Gastrocnemius medialis (tissue), 4 donors: ENCODE results near the gene TMUB2.

Source experiments
- CTCF ChIP-seq, 5 experiments: fragments of 450-650 bp in 3 of 5; fragments of 200-600 bp in 2 of 5; sonication (generic) in 2 of 5; IDR thresholded peaks in 4 of 5; conservative IDR thresholded peaks in 1 of 5; 1 replicate in 4 of 5; 2 replicates in 1 of 5; pipeline ENCODE4 v1.5.1; 2016 to 2019; ENCODE audit warnings: antibody characterized with exemption in 5 of 5, mild to moderate bottlenecking in 3 of 5, moderate library complexity in 3 of 5
- POLR2A ChIP-seq, 2 donors: fragments of 450-650 bp; IDR thresholded peaks; one replicate each; pipeline ENCODE4 v1.6.1; 2017; ENCODE audit warnings: antibody characterized with exemption in 2 of 2, mild to moderate bottlenecking in 2 of 2, moderate library complexity in 2 of 2

- TF ChIP-seq CTCF (IDR thresholded peaks at IDR 0.05 in 4 of 5, conservative IDR thresholded peaks at IDR 0.05 in 1 of 5) (no peak), POLR2A (IDR thresholded peaks at IDR 0.05) (no peak)
Observed at GRCh38 chr17:44221862-44222111, 35.0 kb downstream of the TMUB2 start.
